ENCODE measurements around the gene ST8SIA1.

GRCh38 chr12:22353615-22354325, 19.3 kb upstream of the ST8SIA1 start:
- TF ChIP-seq CTCF (conservative IDR thresholded peaks at IDR 0.05 in 1 of 2, IDR thresholded peaks at IDR 0.05 in 1 of 2; ENCODE audit: low read depth in 1 of 2, low read length in 2 of 2) (no peak), EZH2 (IDR thresholded peaks at IDR 0.05; ENCODE audit: low read length, missing control alignments) (no peak)

Data from fibroblast of lung (primary cell).